Mammary epithelial cell (primary cell): Measurements from ENCODE around the gene RPAIN.

Experiments used
- EZH2 ChIP-seq: IDR thresholded peaks from 2 replicates; pipeline ENCODE4 v1.6.1; 2012; ENCODE audit warnings: low read length, inconsistent platforms, borderline replicate concordance
- TF ChIP-seq, protein P1 (sequence below), 2 donors: IDR thresholded peaks in 1 of 2; conservative IDR thresholded peaks in 1 of 2; 2 replicates each; pipeline ENCODE4 v1.5.1; 2011 to 2012; ENCODE audit warnings: inconsistent platforms in 2 of 2, low read length in 2 of 2, mild to moderate bottlenecking in 2 of 2, control low read depth in 1 of 2, low read depth in 1 of 2; ENCODE audit not compliant: insufficient read depth in 1 of 2; ENCODE audit errors: extremely low read depth in 1 of 2

DNA sequence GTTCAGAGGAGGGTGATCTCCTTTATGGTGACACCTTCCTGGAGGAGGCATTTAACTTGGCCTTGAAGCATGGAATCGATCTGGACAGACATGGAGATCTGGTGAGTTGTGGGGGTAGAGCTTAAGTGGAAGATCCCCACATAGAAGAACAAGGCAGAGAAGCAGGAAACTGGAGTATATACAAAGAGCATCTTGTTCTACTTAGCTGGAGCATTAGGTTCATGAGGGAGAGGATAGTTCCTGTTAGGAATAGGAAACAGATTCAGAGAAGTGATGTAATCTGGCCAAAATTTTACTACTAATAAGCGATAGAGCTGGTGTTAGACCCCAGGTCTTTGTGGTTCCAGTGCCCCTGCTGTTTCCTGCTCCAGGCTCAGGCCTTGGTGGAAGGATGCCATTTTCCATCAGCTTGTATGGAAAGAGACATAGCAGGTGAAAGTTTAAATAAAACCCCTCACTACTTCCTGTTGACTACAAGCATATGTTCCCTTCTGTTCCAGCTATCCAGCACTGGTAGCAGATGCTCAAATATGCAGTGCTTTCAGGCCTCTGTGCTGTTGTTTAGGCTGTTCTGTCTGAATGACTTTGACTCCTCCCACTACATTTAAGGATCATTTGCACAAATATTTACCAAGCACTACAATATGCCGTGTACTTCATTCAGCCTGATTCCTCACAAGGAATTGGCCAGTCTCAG, 9.4 kb downstream of the RPAIN start:
- TF ChIP-seq, protein P1, sequence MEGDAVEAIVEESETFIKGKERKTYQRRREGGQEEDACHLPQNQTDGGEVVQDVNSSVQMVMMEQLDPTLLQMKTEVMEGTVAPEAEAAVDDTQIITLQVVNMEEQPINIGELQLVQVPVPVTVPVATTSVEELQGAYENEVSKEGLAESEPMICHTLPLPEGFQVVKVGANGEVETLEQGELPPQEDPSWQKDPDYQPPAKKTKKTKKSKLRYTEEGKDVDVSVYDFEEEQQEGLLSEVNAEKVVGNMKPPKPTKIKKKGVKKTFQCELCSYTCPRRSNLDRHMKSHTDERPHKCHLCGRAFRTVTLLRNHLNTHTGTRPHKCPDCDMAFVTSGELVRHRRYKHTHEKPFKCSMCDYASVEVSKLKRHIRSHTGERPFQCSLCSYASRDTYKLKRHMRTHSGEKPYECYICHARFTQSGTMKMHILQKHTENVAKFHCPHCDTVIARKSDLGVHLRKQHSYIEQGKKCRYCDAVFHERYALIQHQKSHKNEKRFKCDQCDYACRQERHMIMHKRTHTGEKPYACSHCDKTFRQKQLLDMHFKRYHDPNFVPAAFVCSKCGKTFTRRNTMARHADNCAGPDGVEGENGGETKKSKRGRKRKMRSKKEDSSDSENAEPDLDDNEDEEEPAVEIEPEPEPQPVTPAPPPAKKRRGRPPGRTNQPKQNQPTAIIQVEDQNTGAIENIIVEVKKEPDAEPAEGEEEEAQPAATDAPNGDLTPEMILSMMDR (conservative IDR thresholded peaks at IDR 0.05 in 1 of 2, IDR thresholded peaks at IDR 0.05 in 1 of 2; ENCODE audit: extremely low read depth in 1 of 2, insufficient read depth in 1 of 2, low read depth in 1 of 2, low read length in 2 of 2) = no peak
- no peak for TF ChIP-seq EZH2
